ENCODE measurements around the gene PCSK6.

PCSK6 gene

DNA sequence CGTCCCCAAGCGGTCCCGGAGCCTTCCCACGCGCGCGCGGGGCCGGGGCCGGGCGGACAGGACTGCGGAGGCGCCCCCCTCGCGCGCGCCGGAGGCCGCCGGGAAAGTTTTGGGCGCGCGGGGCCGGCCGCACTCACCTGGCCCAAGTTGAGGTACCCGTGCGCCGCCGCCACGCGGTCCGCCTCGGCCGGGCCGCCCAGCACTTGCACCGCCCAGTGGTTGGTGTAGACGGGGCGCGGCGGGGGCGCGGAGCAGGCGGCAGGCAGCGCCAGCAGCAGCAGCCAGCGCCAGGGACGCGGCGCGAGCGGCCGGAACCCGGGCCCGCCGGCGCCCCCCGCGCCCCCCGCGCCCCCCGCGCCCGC lies 289 bp downstream of the PCSK6 start:
- DNase-seq (ENCODE audit: low spot score): no peak
- Histone ChIP-seq H3K27me3 (ENCODE audit: control insufficient read depth in 3 of 3, insufficient read depth in 3 of 3, low read depth in 1 of 3, low read length in 3 of 3) (peaks cover 3 to 24% (median 5%) of the 10 kb centered on the region in 3 experiments), H3K4me2 (ENCODE audit: insufficient read depth, low read length, poor library complexity, severe bottlenecking) (peak overlapping the region; percentile 71), H3K23ac (ENCODE audit: low read depth, low read length, poor library complexity) (no peak overlapping the region), H3K4me3 (ENCODE audit: low read length in 2 of 2) (peak overlapping the region; percentile 51 to 77), H2BK120ac (ENCODE audit: low read depth, low read length) (no peak overlapping the region), H2BK15ac (ENCODE audit: low read length) (no peak overlapping the region), H3K9ac (ENCODE audit: low read depth, low read length, poor library complexity) (peak overlapping the region; percentile 13), H2BK5ac (ENCODE audit: low read length) (no peak overlapping the region), H3K9me3 (replicated peaks in 1 of 2; ENCODE audit: control insufficient read depth in 2 of 2, insufficient read depth in 1 of 2, low read depth in 1 of 2, low read length in 2 of 2) (peaks cover 9 to 14% of the 10 kb centered on the region in 2 donors), H4K8ac (ENCODE audit: low read depth, low read length) (no peak overlapping the region), H2AFZ (ENCODE audit: low read length) (peak overlapping the region; percentile 84), H3K4me1 (ENCODE audit: control insufficient read depth in 2 of 2, insufficient read depth in 1 of 2, low read depth in 1 of 2, low read length in 2 of 2) (peaks cover 1 to 9% of the 10 kb centered on the region in 2 donors), H3K79me1 (ENCODE audit: low read depth, low read length) (no peaks in the 10 kb centered on the region), H2BK12ac (ENCODE audit: low read length) (no peak overlapping the region), H3K14ac (ENCODE audit: low read length) (no peak overlapping the region), H3K36me3 (replicated peaks in 1 of 2; ENCODE audit: control insufficient read depth in 2 of 2, insufficient read depth in 2 of 2, low read length in 2 of 2) (peaks cover 0 to 15% of the 10 kb centered on the region in 2 donors), H4K91ac (ENCODE audit: low read depth, low read length, poor library complexity) (no peak overlapping the region), H3K18ac (ENCODE audit: low read length) (no peak overlapping the region), H2AK5ac (ENCODE audit: low read depth, low read length) (no peak overlapping the region), H3K4ac (ENCODE audit: low read length) (no peak overlapping the region), H3K27ac (replicated peaks; ENCODE audit: low read length) (no peak overlapping the region)
- no CpG with 5 or more reads among the region's 62 CpGs for WGBS, 2 donors (ENCODE audit: extremely low coverage in 2 of 2, insufficient read length in 2 of 2, insufficient replicate concordance in 1 of 2)

DNA sequence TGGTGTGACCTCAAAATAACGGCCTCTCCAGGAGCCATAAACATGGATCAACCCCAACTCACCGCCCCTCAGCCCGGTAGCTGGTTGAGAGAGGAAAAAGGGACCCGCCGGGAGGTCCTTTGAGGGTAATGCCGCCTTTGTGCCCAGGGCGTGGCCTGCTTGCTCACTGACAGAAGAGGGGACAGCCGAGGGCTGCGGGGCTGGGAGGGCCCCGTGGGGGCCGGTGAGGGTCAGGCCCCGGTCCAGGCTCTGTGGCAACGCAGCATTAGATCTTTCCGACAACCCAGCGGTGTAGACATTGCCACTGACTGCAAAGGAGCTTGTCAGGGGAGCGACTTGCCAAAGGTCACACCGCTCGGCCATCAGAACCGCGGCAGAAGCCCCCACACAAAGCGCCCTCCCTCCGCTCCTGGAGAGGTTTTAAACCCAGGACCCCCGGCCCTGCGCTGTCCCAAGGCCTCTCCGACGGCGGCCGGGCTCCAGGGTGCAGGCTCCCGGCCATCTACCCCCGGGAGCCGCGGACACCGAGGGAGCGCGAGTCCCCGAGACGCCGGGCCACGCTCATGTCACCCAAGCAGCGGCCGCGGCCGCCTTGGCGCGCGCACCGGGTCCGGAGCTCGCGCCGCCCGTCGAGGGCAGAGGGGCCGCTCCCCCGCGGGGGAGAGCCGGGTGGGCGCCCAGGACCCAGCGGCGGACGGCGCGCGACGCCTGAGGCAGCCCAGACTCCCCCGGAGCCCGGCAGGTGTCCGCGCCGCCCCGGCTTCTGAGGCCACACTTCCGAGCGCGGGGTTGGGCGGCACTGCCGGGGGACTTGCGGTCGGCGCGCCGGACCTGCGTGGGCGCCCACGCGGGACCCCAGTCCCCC lies 975 bp downstream of the PCSK6 start:
- Histone ChIP-seq H3K4me2 (ENCODE audit: insufficient read depth, low read length, poor library complexity, severe bottlenecking) (peak overlapping the region; percentile 71), H2AFZ (ENCODE audit: low read length) (peak overlapping the region; percentile 84), H3K4me1 (ENCODE audit: control insufficient read depth in 2 of 2, insufficient read depth in 1 of 2, low read depth in 1 of 2, low read length in 2 of 2) (peaks cover 0 to 7% of the 10 kb centered on the region in 2 donors), H3K4ac (ENCODE audit: low read length) (no peak overlapping the region), H3K4me3 (ENCODE audit: low read length in 2 of 2) (peak overlapping the region; percentile 51 to 75), H2BK12ac (ENCODE audit: low read length) (no peak overlapping the region), H4K8ac (ENCODE audit: low read depth, low read length) (no peak overlapping the region), H3K79me1 (ENCODE audit: low read depth, low read length) (no peaks in the 10 kb centered on the region), H2BK120ac (ENCODE audit: low read depth, low read length) (no peak overlapping the region), H3K36me3 (replicated peaks in 1 of 2; ENCODE audit: control insufficient read depth in 2 of 2, insufficient read depth in 2 of 2, low read length in 2 of 2) (peaks cover 0 to 15% of the 10 kb centered on the region in 2 donors), H3K23ac (ENCODE audit: low read depth, low read length, poor library complexity) (peak overlapping the region; percentile 30), H2AK5ac (ENCODE audit: low read depth, low read length) (no peak overlapping the region), H2BK5ac (ENCODE audit: low read length) (no peak overlapping the region), H4K91ac (ENCODE audit: low read depth, low read length, poor library complexity) (no peak overlapping the region), H3K27me3 (ENCODE audit: control insufficient read depth in 3 of 3, insufficient read depth in 3 of 3, low read depth in 1 of 3, low read length in 3 of 3) (peaks cover 3 to 24% (median 5%) of the 10 kb centered on the region in 3 experiments), H2BK15ac (ENCODE audit: low read length) (no peak overlapping the region), H3K27ac (replicated peaks; ENCODE audit: low read length) (no peak overlapping the region), H3K14ac (ENCODE audit: low read length) (no peak overlapping the region), H3K9ac (ENCODE audit: low read depth, low read length, poor library complexity) (no peak overlapping the region), H3K9me3 (replicated peaks in 1 of 2; ENCODE audit: control insufficient read depth in 2 of 2, insufficient read depth in 1 of 2, low read depth in 1 of 2, low read length in 2 of 2) (peaks cover 9 to 14% of the 10 kb centered on the region in 2 donors), H3K18ac (ENCODE audit: low read length) (peak overlapping the region; percentile 74)
- DNase-seq (ENCODE audit: low spot score): peak; percentile 35
- WGBS, 2 donors (ENCODE audit: extremely low coverage in 2 of 2, insufficient read length in 2 of 2, insufficient replicate concordance in 1 of 2): no CpG with 5 or more reads among the region's 85 CpGs

DNA sequence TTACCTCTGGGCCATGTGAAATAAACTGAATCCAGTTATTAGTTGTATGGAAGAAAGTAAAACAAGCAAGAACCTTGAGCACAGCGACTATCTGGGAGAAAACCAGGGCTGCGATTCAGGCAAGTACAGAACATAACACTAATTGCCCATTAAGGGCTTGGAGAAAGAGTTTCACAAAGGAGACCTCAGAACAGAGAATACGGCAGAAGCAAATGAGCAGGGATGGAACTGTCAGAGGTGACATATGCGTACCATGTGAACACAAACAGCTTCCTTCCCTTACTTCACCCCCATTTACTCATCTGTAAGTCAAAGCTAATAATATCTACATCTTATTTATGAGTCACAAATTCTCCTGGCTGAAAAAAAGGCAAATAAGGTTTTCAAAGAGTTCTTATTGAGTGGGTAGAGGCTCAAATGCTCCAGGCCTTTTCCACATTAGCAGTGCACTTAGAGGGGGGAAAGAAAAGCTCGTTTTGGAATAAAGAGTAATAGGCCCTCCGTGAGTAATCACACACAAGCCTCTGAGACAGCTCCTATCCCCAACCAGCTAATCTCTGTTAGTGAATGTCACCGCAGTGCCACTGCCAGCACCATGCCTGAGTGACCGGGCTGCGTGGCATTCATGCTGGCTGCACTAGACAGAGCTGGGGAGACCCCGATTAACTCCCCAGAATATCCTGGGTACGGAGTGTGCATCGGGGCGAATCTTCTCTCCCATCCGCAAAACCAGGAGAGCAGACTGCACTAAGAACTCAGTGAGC lies 2.6 kb downstream of the PCSK6 start:
- Histone ChIP-seq H4K91ac (ENCODE audit: low read depth, low read length, poor library complexity) (no peak overlapping the region), H3K4ac (ENCODE audit: low read length) (no peak overlapping the region), H3K79me1 (ENCODE audit: low read depth, low read length) (no peaks in the 10 kb centered on the region), H3K9ac (ENCODE audit: low read depth, low read length, poor library complexity) (no peak overlapping the region), H3K23ac (ENCODE audit: low read depth, low read length, poor library complexity) (no peak overlapping the region), H3K27ac (replicated peaks; ENCODE audit: low read length) (no peak overlapping the region), H2AK5ac (ENCODE audit: low read depth, low read length) (no peak overlapping the region), H2AFZ (ENCODE audit: low read length) (no peak overlapping the region), H3K36me3 (replicated peaks in 1 of 2; ENCODE audit: control insufficient read depth in 2 of 2, insufficient read depth in 2 of 2, low read length in 2 of 2) (peaks cover 0 to 15% of the 10 kb centered on the region in 2 donors), H2BK120ac (ENCODE audit: low read depth, low read length) (no peak overlapping the region), H2BK15ac (ENCODE audit: low read length) (no peak overlapping the region), H2BK12ac (ENCODE audit: low read length) (no peak overlapping the region), H3K4me1 (ENCODE audit: control insufficient read depth in 2 of 2, insufficient read depth in 1 of 2, low read depth in 1 of 2, low read length in 2 of 2) (peaks cover 0 to 7% of the 10 kb centered on the region in 2 donors), H2BK5ac (ENCODE audit: low read length) (no peak overlapping the region), H4K8ac (ENCODE audit: low read depth, low read length) (no peak overlapping the region), H3K27me3 (ENCODE audit: control insufficient read depth in 3 of 3, insufficient read depth in 3 of 3, low read depth in 1 of 3, low read length in 3 of 3) (peaks cover 3 to 24% (median 5%) of the 10 kb centered on the region in 3 experiments), H3K4me3 (ENCODE audit: low read length in 2 of 2) (no peak overlapping the region), H3K18ac (ENCODE audit: low read length) (no peak overlapping the region), H3K9me3 (replicated peaks in 1 of 2; ENCODE audit: control insufficient read depth in 2 of 2, insufficient read depth in 1 of 2, low read depth in 1 of 2, low read length in 2 of 2) (peaks cover 9 to 14% of the 10 kb centered on the region in 2 donors), H3K4me2 (ENCODE audit: insufficient read depth, low read length, poor library complexity, severe bottlenecking) (no peak overlapping the region), H3K14ac (ENCODE audit: low read length) (no peak overlapping the region)
- DNase-seq (ENCODE audit: low spot score): no peak
- no CpG with 5 or more reads among the region's 14 CpGs for WGBS, 2 donors (ENCODE audit: extremely low coverage in 2 of 2, insufficient read length in 2 of 2, insufficient replicate concordance in 1 of 2)

DNA sequence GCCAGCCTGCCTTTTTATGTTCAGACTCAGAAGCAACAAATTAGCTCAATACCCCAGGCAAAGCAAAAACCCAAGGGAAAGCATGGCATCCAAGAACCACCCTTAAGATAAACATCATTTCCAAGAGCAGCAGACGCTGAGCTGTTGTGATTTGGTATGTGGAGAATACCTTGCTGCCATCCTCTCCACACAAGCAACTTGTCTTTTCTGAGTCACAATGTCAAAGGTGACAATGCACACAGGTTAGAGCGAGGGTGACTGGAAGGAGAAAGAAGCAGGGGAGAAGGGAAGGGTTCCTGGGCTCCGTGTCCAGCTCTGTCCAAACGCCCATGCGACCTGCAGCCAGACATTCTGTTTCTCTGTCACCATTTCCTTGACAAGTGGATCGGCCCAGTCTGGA lies 6.0 kb downstream of the PCSK6 start:
- H2BK15ac ChIP-seq (ENCODE audit: low read length): no peak overlapping the region
- WGBS, 2 donors (ENCODE audit: extremely low coverage in 2 of 2, insufficient read length in 2 of 2, insufficient replicate concordance in 1 of 2): no CpG with 5 or more reads among the region's 6 CpGs
- H4K8ac ChIP-seq (ENCODE audit: low read depth, low read length): no peak overlapping the region
- H4K91ac ChIP-seq (ENCODE audit: low read depth, low read length, poor library complexity): no peak overlapping the region
- no peak overlapping the region for H3K14ac ChIP-seq (ENCODE audit: low read length)
- H2BK120ac ChIP-seq (ENCODE audit: low read depth, low read length): no peak overlapping the region
- H3K79me1 ChIP-seq (ENCODE audit: low read depth, low read length): no peaks in the 10 kb centered on the region
- H3K27ac ChIP-seq (replicated peaks; ENCODE audit: low read length): no peak overlapping the region
- H3K27me3 ChIP-seq (ENCODE audit: control insufficient read depth in 3 of 3, insufficient read depth in 3 of 3, low read depth in 1 of 3, low read length in 3 of 3): peaks cover 0 to 8% (median 0%) of the 10 kb centered on the region in 3 experiments
- H3K4me1 ChIP-seq (ENCODE audit: control insufficient read depth in 2 of 2, insufficient read depth in 1 of 2, low read depth in 1 of 2, low read length in 2 of 2): peaks cover 16 to 23% of the 10 kb centered on the region in 2 donors
- H3K18ac ChIP-seq (ENCODE audit: low read length): no peak overlapping the region
- no peak overlapping the region for H3K9ac ChIP-seq (ENCODE audit: low read depth, low read length, poor library complexity)
- H3K9me3 ChIP-seq (replicated peaks in 1 of 2; ENCODE audit: control insufficient read depth in 2 of 2, insufficient read depth in 1 of 2, low read depth in 1 of 2, low read length in 2 of 2): no peaks in the 10 kb centered on the region
- no peak overlapping the region for H3K23ac ChIP-seq (ENCODE audit: low read depth, low read length, poor library complexity)
- no peak overlapping the region for H2AK5ac ChIP-seq (ENCODE audit: low read depth, low read length)
- H2BK5ac ChIP-seq (ENCODE audit: low read length): no peak overlapping the region
- H3K4ac ChIP-seq (ENCODE audit: low read length): no peak overlapping the region
- H3K36me3 ChIP-seq (replicated peaks in 1 of 2; ENCODE audit: control insufficient read depth in 2 of 2, insufficient read depth in 2 of 2, low read length in 2 of 2): peaks cover 0 to 15% of the 10 kb centered on the region in 2 donors
- no peak overlapping the region for H2AFZ ChIP-seq (ENCODE audit: low read length)
- DNase-seq (ENCODE audit: low spot score): no peak
- H3K4me3 ChIP-seq (ENCODE audit: low read length in 2 of 2): no peak overlapping the region
- H3K4me2 ChIP-seq (ENCODE audit: insufficient read depth, low read length, poor library complexity, severe bottlenecking): no peak overlapping the region
- no peak overlapping the region for H2BK12ac ChIP-seq (ENCODE audit: low read length)
